Measurements from ENCODE around the gene SPOCK3. TPM values are rescaled to one million over a fixed set of nuclear protein-coding genes. Genes with fewer than 3 reads are reported as not detected.

Gene SPOCK3
- total RNA-seq, 4 donors from 2014 or later: not detected

DNA sequence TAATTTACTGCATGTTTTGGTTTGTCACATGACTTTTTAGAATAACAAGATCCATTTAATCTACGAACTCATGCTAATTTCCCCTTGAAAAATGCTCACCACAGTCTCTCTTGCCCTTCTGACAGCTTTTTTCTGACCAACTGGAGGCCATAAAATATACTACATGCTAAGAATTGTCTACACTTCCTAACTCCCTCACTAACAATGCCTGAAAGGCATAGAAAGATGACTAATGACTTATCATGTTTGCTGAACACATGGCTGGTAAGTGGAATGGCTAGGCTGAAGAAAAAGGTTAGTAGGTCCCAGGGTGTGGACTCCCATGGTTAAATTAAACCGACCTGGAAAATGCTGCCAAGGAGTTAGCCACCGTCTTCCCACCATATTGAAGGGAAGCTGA, 309.9 kb downstream of the SPOCK3 start:
- TF ChIP-seq, protein P1, sequence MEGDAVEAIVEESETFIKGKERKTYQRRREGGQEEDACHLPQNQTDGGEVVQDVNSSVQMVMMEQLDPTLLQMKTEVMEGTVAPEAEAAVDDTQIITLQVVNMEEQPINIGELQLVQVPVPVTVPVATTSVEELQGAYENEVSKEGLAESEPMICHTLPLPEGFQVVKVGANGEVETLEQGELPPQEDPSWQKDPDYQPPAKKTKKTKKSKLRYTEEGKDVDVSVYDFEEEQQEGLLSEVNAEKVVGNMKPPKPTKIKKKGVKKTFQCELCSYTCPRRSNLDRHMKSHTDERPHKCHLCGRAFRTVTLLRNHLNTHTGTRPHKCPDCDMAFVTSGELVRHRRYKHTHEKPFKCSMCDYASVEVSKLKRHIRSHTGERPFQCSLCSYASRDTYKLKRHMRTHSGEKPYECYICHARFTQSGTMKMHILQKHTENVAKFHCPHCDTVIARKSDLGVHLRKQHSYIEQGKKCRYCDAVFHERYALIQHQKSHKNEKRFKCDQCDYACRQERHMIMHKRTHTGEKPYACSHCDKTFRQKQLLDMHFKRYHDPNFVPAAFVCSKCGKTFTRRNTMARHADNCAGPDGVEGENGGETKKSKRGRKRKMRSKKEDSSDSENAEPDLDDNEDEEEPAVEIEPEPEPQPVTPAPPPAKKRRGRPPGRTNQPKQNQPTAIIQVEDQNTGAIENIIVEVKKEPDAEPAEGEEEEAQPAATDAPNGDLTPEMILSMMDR (IDR thresholded peaks at IDR 0.05; ENCODE audit: low read depth): no peak

DNA sequence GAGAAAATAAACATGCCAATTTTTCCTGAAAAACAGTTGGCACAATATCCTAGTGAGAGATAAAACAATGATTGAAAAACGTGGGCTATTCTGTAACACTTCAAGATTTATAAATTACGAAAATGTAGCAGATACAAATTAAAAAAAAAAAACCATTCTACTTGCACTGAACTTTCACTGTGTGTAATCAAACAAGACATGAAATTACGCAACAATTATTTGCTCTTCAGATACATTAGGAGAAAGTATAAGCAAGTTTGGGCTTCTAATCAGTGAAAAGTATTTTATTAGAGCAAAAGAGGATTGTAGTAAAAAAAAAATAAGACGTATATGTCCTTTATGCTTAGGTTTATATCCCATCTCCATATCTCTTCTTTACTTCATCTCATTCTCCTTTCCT, 320.4 kb downstream of the SPOCK3 start:
- TF ChIP-seq, protein P1 (IDR thresholded peaks at IDR 0.05; ENCODE audit: low read depth): no peak

DNA sequence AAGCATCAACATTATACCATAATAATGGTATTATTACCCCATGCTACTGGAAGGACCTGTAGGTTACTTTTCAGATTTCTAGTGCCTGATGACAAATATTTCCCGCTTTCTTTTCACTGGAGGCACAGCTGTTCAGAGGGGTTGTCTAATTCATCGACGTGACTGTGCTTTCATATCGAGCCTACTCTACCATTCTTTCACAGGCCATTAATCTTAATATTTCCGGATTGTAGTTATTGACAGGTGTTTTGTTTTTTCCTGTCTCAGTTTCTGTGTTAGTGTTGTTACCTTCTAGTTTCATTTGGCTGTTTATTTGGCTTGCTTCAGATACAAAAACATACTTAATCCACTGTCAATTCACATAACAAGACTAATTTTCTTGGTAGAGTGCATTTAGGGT, 330.9 kb downstream of the SPOCK3 start:
- TF ChIP-seq, protein P1 (IDR thresholded peaks at IDR 0.05; ENCODE audit: low read depth): no peak

DNA sequence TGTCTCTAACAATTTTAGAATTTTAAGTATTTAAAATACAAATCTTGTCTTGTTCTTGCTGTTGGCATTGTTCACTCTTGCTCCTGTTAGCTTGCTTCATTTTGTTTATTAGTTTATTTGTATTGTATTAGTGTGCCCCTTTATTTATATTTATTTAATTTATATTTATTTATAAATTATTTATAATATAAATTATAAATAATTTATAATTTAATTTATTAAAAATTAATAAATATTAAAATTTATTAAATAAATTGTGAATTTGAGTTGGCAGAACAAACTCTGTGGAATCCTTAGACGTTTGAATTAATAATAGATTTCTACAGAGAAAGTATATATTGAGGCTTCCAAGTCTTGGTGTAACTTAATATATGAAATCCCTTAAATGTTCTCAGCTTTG, 331.4 kb downstream of the SPOCK3 start:
- TF ChIP-seq, protein P1 (IDR thresholded peaks at IDR 0.05; ENCODE audit: low read depth): no peak

DNA sequence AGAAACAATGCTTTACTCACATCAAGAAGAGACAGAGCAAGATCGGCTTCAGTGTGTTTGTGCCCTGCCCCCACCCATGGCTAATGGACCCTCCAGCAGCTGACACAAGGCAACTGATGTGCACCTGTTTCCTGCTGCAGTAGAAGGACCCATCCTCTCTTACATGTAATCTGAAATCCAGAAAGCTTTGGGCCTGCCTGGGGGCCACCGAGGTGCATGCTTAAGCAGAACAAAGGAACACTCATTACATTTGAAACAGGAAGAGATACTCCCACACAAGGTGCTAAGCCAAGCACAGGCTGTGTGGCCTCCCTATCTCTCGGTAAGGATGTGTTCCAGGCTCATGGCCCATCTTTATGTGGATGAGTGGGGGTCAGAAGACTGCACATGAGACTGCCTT, 338.0 kb downstream of the SPOCK3 start:
- TF ChIP-seq, protein P1 (IDR thresholded peaks at IDR 0.05; ENCODE audit: low read depth): no peak

DNA sequence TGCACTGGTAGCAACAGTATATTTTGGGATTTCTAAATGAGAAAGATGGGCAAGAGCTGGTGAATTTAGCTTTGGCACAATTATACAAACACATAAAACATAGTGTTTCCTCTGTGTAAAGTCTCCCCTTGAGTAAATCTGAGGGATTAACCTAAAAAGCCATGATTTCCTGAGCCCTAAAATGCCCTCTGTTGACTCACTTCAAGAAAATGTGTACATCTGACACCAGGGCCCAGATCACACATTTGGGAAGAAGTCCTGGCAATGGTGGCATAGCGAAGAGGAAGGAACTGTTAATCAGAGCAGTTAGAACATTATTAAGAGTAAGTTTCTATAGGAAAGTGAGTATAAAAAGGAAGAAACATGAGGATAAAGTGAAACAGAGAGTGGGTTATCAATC, 338.5 kb downstream of the SPOCK3 start:
- TF ChIP-seq, protein P1 (IDR thresholded peaks at IDR 0.05; ENCODE audit: low read depth): no peak

DNA sequence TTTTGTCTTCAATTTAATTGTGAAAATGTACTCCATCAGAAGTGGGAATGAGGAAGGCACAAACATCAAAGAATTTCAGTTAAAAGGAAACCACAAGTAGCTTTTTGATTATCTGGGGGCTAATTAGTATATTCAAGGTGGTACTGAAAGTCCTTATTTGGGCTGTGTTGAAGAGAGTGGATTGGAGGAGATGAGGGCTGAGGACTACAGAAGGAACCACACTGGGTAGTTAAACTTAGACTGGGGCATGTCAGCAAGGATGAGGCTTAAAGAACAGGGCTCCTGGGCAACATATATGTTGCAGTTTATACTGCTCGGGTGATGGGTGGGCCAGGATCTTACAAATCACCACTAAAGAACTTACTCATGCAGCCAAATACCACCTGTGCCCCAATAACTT, 346.8 kb downstream of the SPOCK3 start:
- TF ChIP-seq, protein P1 (IDR thresholded peaks at IDR 0.05; ENCODE audit: low read depth): no peak

All from subcutaneous adipose tissue (tissue), 4 donors.